CD4-positive, alpha-beta T cell treated with Interleukin-15 for 1 hour (primary cell): ENCODE data around the gene TMEM184B.

Experiments
- DNase-seq: peaks from one replicate; pipeline ENCODE4 v3.0.0-alpha.2; 2020

The TMEM184B gene

DNA sequence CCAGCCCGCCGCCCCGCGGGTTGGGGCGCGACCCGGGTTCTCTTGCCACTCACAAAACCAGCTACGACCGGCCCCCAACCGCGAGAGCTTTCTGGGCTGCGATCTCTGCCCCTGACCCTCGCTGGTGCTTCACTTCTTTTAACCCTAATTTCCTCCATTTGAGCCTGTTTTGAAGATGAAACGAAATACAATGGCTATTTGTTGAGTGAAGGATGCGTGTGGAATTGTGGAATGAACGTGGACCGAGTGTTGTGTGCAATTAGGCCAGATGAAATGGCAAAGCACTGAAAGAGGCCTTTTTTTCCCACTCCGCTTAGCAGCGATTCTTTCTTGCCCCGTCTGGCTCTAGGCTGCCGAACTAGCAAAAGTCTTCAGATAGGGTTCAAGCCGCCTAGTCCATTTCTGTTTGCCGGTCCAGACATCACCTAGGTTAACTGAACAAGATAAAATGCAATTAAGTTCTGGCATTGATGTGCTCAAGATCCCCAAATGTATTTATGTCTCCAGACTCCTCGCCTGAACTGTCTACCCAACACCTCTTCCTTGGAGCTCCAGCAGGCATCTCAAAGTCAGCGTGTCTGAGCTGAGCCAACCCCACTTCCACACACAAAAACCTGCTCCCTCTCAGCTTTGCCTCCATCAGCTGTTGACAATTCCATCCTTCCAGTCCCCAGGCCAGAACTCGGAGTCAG lies 471 bp upstream of the TMEM184B start:
- DNase-seq, result no peak

DNA sequence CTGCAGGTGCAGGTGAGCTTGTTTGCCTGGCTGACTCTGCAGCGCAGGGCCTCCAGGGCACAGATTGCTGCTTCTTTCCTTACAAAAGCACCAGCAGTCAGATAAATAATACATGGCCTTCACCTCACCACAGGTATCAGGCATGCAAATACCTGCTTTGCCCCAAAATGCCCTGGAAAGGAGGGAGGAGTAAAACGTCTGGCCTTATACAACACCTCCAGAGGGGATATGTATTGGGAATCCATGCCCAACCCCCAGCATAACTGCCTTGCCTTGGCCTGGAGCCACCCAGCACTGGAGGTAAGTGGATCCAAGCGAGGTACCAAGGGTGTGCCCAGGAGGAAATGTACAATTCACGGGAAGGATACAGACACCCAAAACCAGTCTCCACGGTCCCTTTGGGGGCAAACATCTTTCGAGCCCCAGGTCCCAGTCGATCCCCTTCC lies 860 bp downstream of the TMEM184B start:
- no peak for DNase-seq

DNA sequence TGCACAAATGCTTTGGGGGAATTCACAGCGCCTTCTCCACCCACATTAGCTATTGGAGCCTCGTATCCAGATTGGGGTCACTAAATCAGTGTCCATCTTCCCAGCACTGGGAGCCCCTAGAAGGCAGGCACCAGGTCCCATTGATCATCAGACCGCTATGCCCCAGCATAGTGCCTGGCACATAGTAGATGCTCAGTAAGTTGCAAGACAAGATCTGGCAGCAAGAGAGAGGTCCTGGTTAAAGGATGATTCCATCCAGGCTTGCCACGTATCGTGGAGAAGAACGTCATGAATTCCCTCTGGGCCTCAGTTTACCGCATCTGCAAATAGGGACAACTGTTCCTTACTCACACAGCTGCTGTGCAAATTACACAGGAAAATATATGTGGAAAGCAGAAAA lies 1.7 kb downstream of the TMEM184B start:
- no peak for DNase-seq

DNA sequence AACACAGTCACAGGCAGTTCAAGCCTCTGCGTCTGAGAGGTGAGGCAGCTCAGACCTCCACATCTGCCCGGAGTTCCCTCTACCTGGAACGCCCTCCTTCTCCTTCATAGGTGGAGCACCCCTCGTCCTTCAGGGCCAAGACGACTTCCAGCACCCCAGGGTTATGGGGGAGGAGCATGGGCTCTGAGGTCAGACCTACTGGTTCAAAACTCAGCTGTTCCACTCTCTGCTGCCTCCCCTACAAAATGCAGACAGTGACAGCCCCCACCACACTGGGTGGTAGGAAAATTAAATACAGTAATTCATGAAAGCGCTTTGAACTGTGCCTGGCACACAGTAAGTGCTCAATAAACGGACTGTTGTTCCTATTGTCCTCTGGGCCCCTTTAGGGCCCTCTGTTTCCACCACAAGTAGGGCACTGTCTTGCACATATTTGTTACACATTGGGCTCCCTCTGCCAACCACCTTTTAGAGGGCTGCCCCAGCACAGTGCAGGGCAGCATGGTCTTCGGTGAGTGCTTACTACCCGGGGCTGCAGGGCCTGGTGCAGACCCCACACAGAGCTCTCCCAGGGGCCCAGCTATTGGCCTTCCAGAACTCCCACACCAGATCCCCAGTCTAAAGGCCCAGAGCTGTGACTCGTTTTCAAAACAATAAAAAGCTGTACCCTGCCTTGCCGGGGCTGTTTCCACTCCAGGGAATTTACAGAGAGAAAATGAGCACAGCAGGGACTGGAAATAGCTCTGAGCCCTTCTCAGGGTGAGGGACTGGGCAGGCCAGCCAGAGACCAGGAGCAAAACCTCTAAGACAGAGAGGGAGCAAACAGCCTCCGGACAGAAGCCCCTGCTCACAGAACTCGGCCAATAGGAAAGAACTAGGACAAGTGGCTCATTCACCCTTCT lies 2.5 kb downstream of the TMEM184B start:
- DNase-seq, result no peak

DNA sequence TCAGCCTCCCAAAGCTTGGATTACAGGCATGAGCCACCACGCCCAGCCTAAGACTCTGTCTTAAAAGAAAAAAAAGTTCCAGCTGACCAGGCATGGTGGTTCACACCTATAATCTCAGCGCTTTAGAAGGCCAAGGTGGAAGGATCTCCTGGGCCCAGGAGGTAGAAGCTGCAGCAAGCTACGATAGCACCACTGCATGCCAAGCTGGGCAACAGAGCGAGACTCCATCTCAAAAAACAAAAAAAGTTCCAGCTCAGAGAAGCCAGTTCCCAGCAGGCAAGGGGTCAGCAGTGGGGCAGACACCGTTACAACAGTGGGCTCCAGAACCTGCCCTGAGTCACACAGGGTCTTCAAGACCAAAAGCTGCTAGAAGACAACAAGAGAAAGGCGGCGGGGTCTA lies 3.3 kb downstream of the TMEM184B start:
- no peak for DNase-seq

DNA sequence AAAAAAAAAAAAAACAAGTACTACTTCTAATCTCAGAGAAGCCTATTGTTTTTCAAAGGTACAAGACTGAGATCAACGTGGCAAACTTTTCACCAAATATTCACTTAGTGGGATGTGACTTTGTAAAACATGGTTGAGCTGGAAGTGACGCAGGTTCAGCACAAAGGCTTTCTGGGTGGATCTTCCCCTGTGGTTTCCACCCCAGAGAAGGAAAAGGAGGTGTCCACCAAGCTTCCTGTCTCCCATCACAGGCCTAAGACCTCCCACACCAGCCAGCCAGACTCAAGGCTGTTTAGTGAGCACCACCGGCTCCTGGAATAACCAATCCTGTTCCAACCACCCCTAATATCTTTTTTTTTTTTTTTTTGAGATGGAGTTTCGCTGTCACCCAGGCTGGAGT lies 5.7 kb downstream of the TMEM184B start:
- DNase-seq, result peak; percentile 74

DNA sequence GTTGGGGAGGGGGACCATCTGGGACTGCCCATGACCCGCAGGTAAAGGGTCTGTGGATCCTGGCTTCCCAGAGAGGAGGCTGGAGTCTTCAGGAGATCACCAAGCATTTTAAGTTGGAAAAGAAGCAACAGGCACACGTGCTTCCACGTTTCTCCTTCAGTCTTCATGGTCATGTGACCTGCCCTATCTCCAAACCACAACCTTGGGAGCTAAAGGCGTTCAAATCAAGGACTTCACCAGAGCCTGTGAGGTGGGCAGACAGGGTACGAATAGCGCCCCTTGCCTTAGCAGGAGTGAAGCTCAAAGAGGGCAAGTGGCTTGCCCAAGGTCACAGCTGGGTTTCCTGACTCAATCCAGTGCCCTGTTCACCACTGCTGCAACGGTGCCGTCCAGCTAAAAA lies 6.7 kb downstream of the TMEM184B start:
- DNase-seq, result no peak

DNA sequence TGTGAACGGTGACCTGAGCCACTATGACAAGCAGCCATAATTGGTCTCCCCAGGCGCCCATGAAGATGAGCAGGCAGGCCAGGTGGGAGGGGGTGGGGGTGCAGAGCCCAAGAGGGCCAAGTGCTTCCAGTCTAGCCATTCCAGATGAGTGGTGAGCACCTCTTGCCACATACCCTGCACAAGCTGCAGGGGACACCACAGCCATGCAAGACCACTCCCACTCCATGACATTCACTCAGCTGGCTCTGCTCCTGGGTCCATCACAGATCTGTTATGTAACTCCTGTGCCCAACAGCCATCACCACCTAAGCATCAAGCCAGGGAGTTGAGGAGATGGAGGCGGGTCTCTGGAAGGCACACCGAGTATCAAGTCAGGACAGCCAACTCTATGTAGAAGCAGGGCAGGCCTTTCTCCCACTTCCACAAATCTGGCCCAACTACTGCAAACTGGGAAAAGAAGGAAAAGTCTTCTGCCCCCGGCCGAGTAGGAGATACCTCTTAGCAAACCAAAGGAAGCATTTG lies 8.4 kb downstream of the TMEM184B start:
- no peak for DNase-seq

DNA sequence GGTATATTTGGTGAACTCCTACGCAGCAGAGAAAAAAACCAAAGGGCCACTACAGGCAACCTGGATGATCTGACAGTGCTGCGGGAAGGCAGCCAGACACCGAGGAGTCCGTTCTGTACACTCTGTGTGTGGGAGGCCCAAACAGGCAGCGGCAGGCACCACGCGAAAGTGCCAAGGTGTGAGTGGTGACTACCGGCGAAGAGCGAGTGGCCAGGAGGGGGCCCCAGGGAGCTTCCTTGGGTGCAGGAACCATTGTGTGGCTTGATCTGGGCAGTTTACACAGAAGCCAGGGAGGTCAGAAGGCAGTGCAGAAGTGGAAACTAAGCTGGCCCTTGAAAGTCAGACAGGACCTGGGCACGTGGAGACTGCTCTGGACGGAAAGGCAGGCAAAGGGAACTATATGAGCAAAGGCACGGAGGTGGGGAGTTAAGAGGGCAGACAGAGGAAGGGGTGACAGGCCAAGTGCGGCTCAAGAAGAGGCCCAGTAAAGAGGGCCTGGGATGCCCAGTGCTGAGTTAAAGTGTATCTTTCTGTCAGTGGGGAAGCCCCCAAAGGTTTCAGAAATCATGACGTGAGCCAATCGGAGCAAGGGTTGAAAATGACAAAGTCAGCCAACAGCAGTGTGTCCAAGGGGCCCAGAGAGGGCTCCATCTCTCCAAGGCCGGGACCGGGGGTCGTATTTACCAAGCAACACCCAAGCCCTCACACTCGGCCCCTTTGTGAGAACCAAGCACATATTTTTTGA lies 10.6 kb downstream of the TMEM184B start:
- DNase-seq, result peak; percentile 37

DNA sequence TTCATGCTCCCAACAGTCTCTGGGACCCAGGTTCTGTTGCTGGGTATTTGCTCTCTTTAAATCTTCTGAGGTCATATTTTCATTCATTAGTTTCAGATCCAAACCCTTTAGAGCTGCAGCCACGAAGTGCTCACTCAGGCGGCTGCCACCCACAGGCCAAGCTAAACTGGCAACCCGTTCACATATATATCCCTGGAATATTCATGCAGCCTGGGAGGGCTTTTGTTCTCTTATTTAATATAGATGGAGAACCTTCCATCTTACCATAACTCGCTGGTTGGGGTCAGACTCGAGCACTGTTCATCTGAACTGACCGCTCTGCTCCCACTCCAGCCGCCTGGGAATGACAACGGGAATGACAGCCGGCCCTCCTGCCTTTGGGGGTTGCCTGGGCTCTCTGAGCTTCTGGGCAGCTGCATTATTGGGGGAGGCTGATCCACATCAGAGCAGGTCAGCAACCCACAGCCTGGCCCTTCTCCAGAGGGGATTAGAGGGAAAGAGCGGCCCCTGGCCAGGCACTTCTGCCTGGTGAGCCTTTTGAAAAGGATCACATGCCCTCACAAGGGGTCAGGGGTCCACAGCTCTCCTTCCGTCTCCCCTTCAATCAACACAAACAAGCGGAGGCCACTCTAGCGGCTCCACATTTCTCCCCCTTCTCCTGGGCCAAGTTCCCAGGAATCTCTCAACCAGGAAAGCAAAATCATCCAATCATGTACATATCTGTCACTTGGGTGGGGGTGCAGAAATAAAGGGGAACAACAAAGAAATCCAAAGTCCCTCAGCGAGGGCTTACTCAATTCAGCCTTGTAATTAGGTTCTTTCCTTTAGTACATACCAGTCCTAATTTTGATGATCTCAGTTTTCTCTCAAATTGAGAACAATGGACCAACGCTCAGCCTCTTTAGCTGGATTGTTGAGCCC lies 11.8 kb downstream of the TMEM184B start:
- no peak for DNase-seq

DNA sequence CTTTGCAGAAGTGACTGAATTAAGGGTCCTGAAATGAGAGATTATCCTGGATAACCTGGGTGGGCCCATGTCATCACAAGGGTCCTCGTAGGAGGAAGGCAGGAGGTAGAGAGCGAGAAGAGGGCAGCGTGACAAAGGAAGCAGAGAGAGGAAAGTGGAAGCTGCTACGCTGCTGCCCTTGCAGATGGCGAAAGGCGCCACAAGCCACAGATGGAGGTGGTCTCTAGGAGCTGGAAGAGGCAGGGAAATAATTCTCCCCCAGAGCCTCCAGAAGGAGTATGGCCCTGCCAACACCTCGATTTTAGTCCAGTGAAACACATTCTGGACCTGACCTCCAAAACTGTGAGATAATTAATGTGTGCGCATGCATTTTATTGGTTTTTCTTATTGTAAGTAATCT lies 13.4 kb downstream of the TMEM184B start:
- DNase-seq, result no peak

DNA sequence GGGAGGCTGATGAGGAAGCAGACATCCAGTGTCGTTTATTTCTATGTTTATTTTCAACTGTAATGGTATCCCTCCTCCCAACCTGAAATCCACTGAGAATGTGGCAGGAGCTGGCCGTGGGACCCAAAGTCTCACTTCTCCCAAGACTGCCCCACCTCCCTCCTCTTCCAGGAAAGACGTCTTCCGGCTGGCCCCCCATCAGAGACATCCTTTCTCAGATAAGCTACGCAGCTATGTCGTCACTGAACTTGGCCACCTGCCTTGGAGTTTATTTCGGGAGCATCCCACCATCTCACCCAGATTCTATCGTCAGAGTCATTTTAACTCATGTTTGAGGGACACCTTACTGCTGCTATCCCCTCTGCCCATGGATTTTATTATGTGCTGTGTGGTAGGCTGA lies 13.9 kb downstream of the TMEM184B start:
- DNase-seq, result no peak

DNA sequence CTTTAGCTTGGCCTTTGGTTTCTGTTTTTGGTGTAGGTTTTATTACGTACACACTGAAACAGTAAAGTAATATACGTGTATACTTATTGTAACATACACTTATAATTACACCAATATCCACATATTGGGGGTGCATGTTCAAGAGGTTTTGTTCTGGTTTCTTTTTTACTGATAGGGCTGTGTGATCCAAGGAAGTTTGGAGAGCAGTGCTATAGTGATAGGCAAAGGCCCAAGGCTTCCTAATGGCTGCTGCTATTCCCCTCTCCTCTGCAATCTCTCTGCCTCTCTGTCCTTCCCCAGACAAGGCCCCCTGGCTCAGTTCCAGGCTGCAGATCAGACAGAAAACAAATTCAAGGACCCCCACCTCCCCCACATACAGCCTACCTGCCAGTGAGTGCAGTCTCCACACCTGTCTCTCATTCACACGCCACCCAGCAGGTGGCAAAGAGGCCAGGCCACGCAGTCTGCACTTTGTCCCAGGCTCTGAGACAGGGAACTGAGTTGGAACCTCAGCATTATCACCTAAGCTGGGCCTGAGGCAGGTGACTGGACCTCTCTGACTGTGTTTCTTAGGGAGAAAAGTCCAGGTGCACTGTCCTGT lies 15.1 kb downstream of the TMEM184B start:
- DNase-seq, result no peak

DNA sequence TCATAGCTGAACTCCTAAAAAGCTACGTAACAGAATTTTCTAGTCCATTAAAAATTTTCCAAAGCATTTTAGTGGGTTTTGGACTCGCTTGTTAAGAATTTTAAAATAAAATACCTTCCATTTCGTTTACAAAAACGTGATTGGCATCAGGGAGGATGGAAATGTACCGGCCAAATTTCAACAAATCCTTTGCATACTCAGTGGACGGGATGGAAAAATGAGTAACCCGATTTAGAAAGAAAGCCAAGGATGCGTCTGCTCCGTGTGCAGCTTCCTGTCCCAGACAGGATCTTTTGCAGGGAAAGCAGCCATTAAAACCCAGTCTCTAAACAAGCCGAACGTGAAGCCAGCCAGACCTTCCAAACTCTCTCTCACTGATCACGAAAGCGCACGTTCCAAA lies 15.6 kb downstream of the TMEM184B start:
- no peak for DNase-seq

DNA sequence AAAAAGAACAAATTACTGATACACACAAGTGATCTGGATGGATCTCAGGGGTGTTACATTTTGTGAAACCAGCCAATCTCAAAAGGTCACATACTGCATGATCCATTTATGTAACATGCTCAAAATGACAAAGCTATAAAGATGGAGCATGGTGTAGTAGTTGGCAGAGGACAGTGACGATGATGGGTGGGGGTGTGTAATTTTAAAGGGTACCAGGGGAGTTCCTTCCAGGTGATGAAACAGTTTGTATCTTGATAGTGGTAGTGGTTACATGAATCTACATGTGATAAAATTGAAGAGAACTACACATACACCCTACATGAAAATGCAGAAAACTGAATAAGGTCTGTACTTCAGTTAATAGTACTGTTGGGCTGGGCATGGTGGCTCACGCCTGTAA lies 17.1 kb downstream of the TMEM184B start:
- DNase-seq, result no peak

DNA sequence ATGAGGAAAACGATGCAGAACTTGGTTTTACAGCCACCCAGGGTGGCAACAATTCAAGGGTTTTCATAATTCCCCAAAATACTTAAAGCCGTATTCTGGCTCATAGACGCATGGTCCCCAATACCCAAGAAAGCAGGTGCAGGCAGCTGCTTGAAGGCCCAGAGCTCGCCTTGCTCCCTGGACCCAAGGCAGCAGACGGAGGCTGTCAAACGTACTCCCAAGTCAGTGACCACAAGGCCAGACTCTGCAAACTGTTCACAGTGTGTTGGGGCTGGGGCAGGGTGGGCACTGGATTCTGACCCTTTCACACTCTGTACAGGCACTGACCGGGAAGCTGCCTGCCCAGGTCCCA lies 21.5 kb downstream of the TMEM184B start:
- DNase-seq, result no peak

DNA sequence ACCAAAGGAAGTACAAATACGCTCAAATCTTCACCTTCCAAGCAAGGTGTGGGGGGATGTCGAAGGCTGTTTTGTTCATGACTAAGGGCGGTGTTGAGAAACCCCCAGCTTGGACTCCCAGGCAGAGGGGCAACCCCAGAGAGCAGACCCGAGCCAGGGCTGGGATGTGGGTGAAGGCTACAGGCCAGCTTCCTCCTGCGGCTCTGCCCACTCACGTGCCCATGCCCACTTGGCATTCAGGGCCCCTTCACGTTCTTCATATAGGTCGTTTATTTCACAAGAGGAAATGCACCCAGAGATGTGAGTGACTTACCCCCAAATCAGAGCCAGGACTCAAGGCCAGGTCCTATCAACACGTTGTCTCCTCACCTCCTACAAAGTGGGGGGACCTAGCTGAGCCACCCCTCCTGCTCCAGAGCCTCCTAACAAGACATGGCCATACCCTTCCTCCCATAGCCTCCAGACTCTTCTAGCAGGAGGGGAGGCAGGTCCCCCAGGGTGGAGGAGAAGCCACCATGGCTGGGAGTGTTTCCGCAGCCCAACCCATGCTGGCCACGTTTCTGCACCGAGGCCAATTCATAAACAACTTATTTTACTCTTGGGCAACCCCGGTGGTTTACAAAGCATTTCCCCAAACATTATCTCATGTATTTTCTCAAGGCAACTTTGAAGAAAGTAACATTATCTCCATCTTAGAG lies 22.0 kb downstream of the TMEM184B start:
- no peak for DNase-seq

DNA sequence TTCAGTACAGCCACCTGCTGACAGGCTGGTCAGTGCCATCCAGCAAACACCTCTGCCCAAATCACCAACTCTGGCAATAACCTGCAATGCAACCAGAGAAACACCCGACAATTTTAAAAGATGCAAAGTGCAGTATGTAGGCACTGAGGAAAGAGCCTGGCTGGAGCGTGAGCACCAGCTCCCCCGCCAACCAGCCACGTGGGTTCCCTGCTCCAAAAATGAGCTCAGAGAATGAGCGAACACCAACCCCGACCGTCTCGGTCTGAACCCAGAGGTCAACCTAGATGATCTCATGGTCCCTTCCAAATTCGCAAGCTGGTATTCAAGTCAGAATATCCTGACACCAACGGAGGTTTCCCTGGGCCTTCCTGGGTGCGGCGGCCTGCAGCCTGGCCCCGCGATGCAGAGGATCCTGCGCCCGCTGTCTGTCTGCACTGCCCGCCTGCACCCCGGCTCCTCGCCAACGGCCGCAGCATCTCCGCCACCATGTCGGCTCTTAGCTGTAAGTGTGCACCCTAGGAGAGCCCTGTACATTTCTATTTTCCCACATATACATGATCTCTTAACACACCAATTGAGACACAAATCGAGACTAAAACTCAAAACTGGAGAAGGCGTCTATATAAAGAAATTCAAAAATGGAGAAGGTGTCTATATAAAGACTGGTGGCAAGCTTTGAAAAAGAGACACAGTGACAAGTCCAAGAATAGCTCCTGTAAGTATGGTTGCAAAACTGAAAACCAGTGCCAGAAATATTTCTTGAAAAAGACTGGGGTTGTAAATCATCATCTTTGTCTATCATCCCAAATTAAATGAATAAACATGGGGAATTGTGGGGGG lies 22.8 kb downstream of the TMEM184B start:
- DNase-seq, result no peak

DNA sequence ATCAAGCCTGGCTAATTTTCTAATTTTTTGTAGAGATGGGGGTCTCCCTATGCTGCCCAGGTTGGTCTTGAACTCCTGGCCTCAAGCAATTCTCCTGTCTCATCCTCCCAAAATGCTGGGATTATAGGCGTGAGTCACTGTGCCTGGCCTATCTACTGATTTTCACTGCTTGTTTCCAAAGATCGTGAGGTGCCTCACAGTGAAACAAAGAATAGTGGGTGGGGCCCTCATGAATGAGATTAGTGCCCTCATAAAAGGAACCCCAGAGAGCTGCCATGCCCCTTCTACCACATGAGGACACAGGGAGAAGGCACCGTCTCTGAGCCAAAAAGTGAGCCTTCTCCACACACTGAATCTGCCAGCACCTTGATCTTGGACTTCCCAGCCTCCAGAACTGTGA lies 23.5 kb downstream of the TMEM184B start:
- DNase-seq, result no peak

DNA sequence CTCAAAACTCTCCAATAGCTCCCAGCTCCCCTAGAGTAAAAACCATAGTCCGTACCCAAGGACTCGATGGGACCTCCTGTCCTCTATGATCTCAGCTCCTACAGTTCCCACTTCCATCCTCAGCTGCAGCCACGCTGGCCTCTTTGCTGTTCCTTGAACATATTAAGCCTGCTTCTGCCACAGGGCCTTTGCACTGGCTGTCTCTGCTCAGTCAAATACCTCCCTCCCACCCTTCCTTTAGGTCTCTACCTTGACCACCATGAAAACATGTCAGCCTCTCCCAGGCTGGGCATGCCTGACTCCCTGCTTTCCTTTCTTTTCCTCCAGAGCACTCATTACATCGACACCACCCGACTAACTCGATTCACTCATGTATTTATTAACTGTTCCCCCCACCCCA lies 24.5 kb downstream of the TMEM184B start:
- DNase-seq, result no peak
